Keratinocyte (primary cell): Measurements from ENCODE around the gene R3HCC1L. TPM values are rescaled to one million over a fixed set of nuclear protein-coding genes. Genes with fewer than 3 reads are reported as not detected.

ENCODE experiments used
- DNase-seq: peaks from one replicate; pipeline ENCODE4 v3.0.0-alpha.2; 2011; ENCODE audit warnings: low read depth, missing footprints, low spot score
- FAIRE-seq: peaks from 2 replicates; lab custom pipeline; 2011; peaks lifted over from hg19 to GRCh38; lab: Jason Lieb, UNC
- H2AFZ ChIP-seq: 2 replicates; pipeline ENCODE4 v1.6.0; 2012; ENCODE audit warnings: low read length, control low read depth, inconsistent platforms; ENCODE audit not compliant: control insufficient read depth
- H3K27ac ChIP-seq: 2 replicates; pipeline ENCODE4 v1.5.1; 2011; ENCODE audit warnings: low read length; ENCODE audit not compliant: control insufficient read depth, insufficient read depth
- H3K27me3 ChIP-seq: 3 replicates; pipeline ENCODE4 v1.6.0; 2011; ENCODE audit warnings: low read length; ENCODE audit not compliant: control insufficient read depth, insufficient read depth; ENCODE audit errors: extremely low read depth
- H3K36me3 ChIP-seq, 2 experiments: 2 replicates in 1 of 2; 3 replicates in 1 of 2; pipeline ENCODE4 v1.5.1; 2011; ENCODE audit warnings: low read length in 2 of 2, mild to moderate bottlenecking in 1 of 2; ENCODE audit not compliant: control insufficient read depth in 2 of 2, insufficient read depth in 2 of 2; ENCODE audit errors: extremely low read depth in 1 of 2
- H3K4me1 ChIP-seq: 3 replicates; pipeline ENCODE4 v1.5.1; 2011; ENCODE audit warnings: low read length; ENCODE audit not compliant: control insufficient read depth, insufficient read depth; ENCODE audit errors: extremely low read depth
- H3K4me2 ChIP-seq: 3 replicates; pipeline ENCODE4 v1.6.0; 2011; ENCODE audit warnings: low read depth, low read length; ENCODE audit not compliant: control insufficient read depth, insufficient read depth; ENCODE audit errors: extremely low read depth
- H3K4me3 ChIP-seq, 3 experiments: fragments of 200-600 bp in 1 of 3; sonication (generic) in 1 of 3; 2 replicates in 2 of 3; 3 replicates in 1 of 3; pipeline ENCODE4 v1.5.1; 2011 to 2016; ENCODE audit warnings: low read length in 3 of 3, mild to moderate bottlenecking in 3 of 3, control low read depth in 2 of 3, inconsistent platforms in 1 of 3, low read depth in 1 of 3, mixed read lengths in 1 of 3, mixed run types in 1 of 3, moderate library complexity in 1 of 3; ENCODE audit not compliant: control insufficient read depth in 2 of 3, insufficient read depth in 2 of 3; ENCODE audit errors: extremely low read depth in 1 of 3
- H3K79me2 ChIP-seq: 2 replicates; pipeline ENCODE4 v1.6.0; 2012; ENCODE audit warnings: low read length; ENCODE audit not compliant: control insufficient read depth, insufficient read depth
- H3K9ac ChIP-seq: 3 replicates; pipeline ENCODE4 v1.6.0; 2011; ENCODE audit warnings: low read length; ENCODE audit not compliant: control insufficient read depth, insufficient read depth; ENCODE audit errors: extremely low read depth
- H3K9me1 ChIP-seq: 3 replicates; pipeline ENCODE4 v1.6.0; 2011; ENCODE audit warnings: low read length; ENCODE audit not compliant: control insufficient read depth, insufficient read depth; ENCODE audit errors: extremely low read depth
- H3K9me3 ChIP-seq: 2 replicates; pipeline ENCODE4 v1.5.1; 2012; ENCODE audit warnings: low read depth, low read length; ENCODE audit not compliant: control insufficient read depth
- H4K20me1 ChIP-seq: 3 replicates; pipeline ENCODE4 v1.6.0; 2011; ENCODE audit warnings: low read length; ENCODE audit not compliant: control insufficient read depth, insufficient read depth; ENCODE audit errors: extremely low read depth
- CTCF ChIP-seq, 3 experiments: IDR thresholded peaks in 1 of 3; conservative IDR thresholded peaks in 1 of 3; optimal IDR thresholded peaks in 1 of 3; 2 replicates in 2 of 3; 3 replicates in 1 of 3; pipeline versions ENCODE3 to v1.5.1; 2011; ENCODE audit warnings: low read length in 3 of 3, mild to moderate bottlenecking in 3 of 3, moderate library complexity in 2 of 3, control low read depth in 1 of 3, inconsistent platforms in 1 of 3; ENCODE audit not compliant: insufficient read depth in 2 of 3; ENCODE audit errors: extremely low read depth in 1 of 3
- EZH2 ChIP-seq: IDR thresholded peaks from one replicate; pipeline ENCODE4 v1.6.1; 2012; ENCODE audit warnings: inconsistent platforms, mild to moderate bottlenecking, low read length, moderate library complexity
- dilution Hi-C: fragments of 300-500 bp; cut with MboI; formaldehyde crosslinking; loops from one replicate; pipeline ENCODE4 v1.7.0; 2020; ENCODE audit warnings: low sequenced_read_pairs; ENCODE audit not compliant: extremely low pct_ligation_motif_present
- polyA plus RNA-seq, 5 experiments: library from polyadenylated mRNA; depleted of rRNA in 3 of 5; stranded (reverse) in 3 of 5; stranded (forward) in 1 of 5; unstranded in 1 of 5; fragments of >200 nt; gene quantifications; 1 replicate in 1 of 5; 2 replicates in 3 of 5; 3 replicates in 1 of 5; pipeline versions ENCODE4 v1.2.1 to v1.2.3, GENCODE V29; 2011 to 2012; ENCODE audit warnings: missing spikeins in 2 of 5, low read depth in 1 of 5, low replicate concordance in 1 of 5

Gene R3HCC1L
- polyA plus RNA-seq, 1 donor (not counting 4 experiments of a cell fraction or from before 2014, with no cell fraction given) = 11.7 TPM

- Histone ChIP-seq H3K4me1 (no peaks in the 10 kb centered on the region), H3K9ac (no peak overlapping the region), H3K9me3 (no peaks in the 10 kb centered on the region), H2AFZ (no peak overlapping the region), H3K4me3 (no peak overlapping the region), H4K20me1 (no peaks in the 10 kb centered on the region), H3K79me2 (no peaks in the 10 kb centered on the region), H3K4me2 (no peak overlapping the region), H3K36me3 (no peaks in the 10 kb centered on the region), H3K27me3 (peaks cover 13% of the 10 kb centered on the region), H3K9me1 (no peaks in the 10 kb centered on the region), H3K27ac (no peak overlapping the region)
- no peak for DNase-seq
- TF ChIP-seq EZH2 = no peak
- TF ChIP-seq CTCF (optimal IDR thresholded peaks at IDR 0.05 in 1 of 3, IDR thresholded peaks at IDR 0.05 in 1 of 3, conservative IDR thresholded peaks at IDR 0.05 in 1 of 3; ENCODE audit: extremely low read depth in 1 of 3, insufficient read depth in 2 of 3, low read length in 3 of 3) = no peak
- dilution Hi-C loops = no loop called here
- no peak for FAIRE-seq
Measured at GRCh38 chr10:98115031-98115787, 19.2 kb upstream of the R3HCC1L start.

GRCh38 chr10:98119891-98120290 is 14.6 kb upstream of the R3HCC1L start:
- Histone ChIP-seq H4K20me1 (no peaks in the 10 kb centered on the region), H3K4me3 (no peak overlapping the region), H3K27ac (no peak overlapping the region), H3K27me3 (peaks cover 10% of the 10 kb centered on the region), H3K36me3 (no peaks in the 10 kb centered on the region), H3K79me2 (no peaks in the 10 kb centered on the region), H3K4me1 (no peaks in the 10 kb centered on the region), H2AFZ (no peak overlapping the region), H3K4me2 (no peak overlapping the region), H3K9ac (no peak overlapping the region), H3K9me1 (no peaks in the 10 kb centered on the region), H3K9me3 (no peaks in the 10 kb centered on the region)
- dilution Hi-C loops = no loop called here
- DNase-seq (no peak), FAIRE-seq (no peak)
- TF ChIP-seq EZH2 (no peak), CTCF (optimal IDR thresholded peaks at IDR 0.05 in 1 of 3, IDR thresholded peaks at IDR 0.05 in 1 of 3, conservative IDR thresholded peaks at IDR 0.05 in 1 of 3; ENCODE audit: extremely low read depth in 1 of 3, insufficient read depth in 2 of 3, low read length in 3 of 3) (no peak)
